SK-N-SH (cell line): ENCODE measurements around the gene FAM117B. TPM values are rescaled to one million over a fixed set of nuclear protein-coding genes. Genes with fewer than 3 reads are reported as not detected.

ENCODE experiments used
- CTCF ChIA-PET: fragments of 300-600, 350-600 bp; formaldehyde crosslinking; extraction: SDS; loops from one replicate; lab custom pipeline; 2021; lab: Yijun Ruan, JAX
- POLR2A ChIA-PET: fragments of 350-600 bp; sonication (Branson Sonifier 250); formaldehyde crosslinking; extraction: SDS; loops from one replicate; lab custom pipeline; 2020; ENCODE audit warnings: antibody characterized with exemption, inconsistent platforms; lab: Yijun Ruan, JAX
- DNase-seq: peaks from one replicate; pipeline ENCODE4 v3.0.0; 2012
- H2AFZ ChIP-seq: fragments of 200-600 bp; sonication (generic); 2 replicates; pipeline ENCODE4 v1.8.1; 2016; ENCODE audit warnings: antibody characterized with exemption, mild to moderate bottlenecking, low read depth
- H3F3A ChIP-seq: fragments of 200-600 bp; sonication (generic); replicated peaks from 2 replicates; pipeline ENCODE3; 2016; ENCODE audit warnings: antibody characterized with exemption, mild to moderate bottlenecking; ENCODE audit not compliant: insufficient read depth
- H3K27ac ChIP-seq, 2 experiments: fragments of 200-500 bp in 1 of 2; fragments of 200-600 bp in 1 of 2; sonication (Bioruptor generic) in 1 of 2; sonication (generic), shearing (Covaris generic) in 1 of 2; 2 replicates each; pipeline versions ENCODE4 v1.5.1 to v1.6.1; 2014 to 2016; ENCODE audit warnings: low read depth in 2 of 2, inconsistent platforms in 1 of 2, low read length in 1 of 2, mild to moderate bottlenecking in 1 of 2, mixed read lengths in 1 of 2
- H3K27me3 ChIP-seq: fragments of 200-600 bp; sonication (generic), shearing (Covaris generic); 2 replicates; pipeline ENCODE4 v1.6.1; 2016; ENCODE audit warnings: mixed run types; ENCODE audit not compliant: insufficient read depth
- H3K36me3 ChIP-seq, 2 experiments: fragments of 200-500 bp in 1 of 2; fragments of 200-600 bp in 1 of 2; sonication (Bioruptor generic) in 1 of 2; sonication (generic) in 1 of 2; replicated peaks in 1 of 2; 2 replicates each; pipeline versions ENCODE3 to v1.5.1; 2014 to 2016; ENCODE audit warnings: low read length in 1 of 2, mild to moderate bottlenecking in 1 of 2; ENCODE audit not compliant: insufficient read depth in 2 of 2, control insufficient read depth in 1 of 2
- H3K4me1 ChIP-seq, 2 experiments: fragments of 200-500 bp in 1 of 2; fragments of 200-600 bp in 1 of 2; sonication (Bioruptor generic) in 1 of 2; sonication (generic), shearing (Covaris generic) in 1 of 2; 2 replicates each; pipeline versions ENCODE4 v1.5.1 to v1.6.1; 2014 to 2016; ENCODE audit warnings: low read depth in 1 of 2, low read length in 1 of 2, mixed run types in 1 of 2; ENCODE audit not compliant: insufficient read depth in 2 of 2, control insufficient read depth in 1 of 2
- H3K4me2 ChIP-seq: fragments of 200-600 bp; sonication (generic), shearing (Covaris generic); 2 replicates; pipeline ENCODE4 v1.6.1; 2017; ENCODE audit warnings: mixed run types
- H3K4me3 ChIP-seq, 2 experiments: fragments of 200-500 bp in 1 of 2; fragments of 200-600 bp in 1 of 2; sonication (Bioruptor generic) in 1 of 2; sonication (generic), shearing (Covaris generic) in 1 of 2; 2 replicates each; pipeline versions ENCODE4 v1.5.1 to v1.8.1; 2014 to 2016; ENCODE audit warnings: low read depth in 2 of 2, inconsistent platforms in 1 of 2, low read length in 1 of 2, mild to moderate bottlenecking in 1 of 2, mixed read lengths in 1 of 2, moderate library complexity in 1 of 2
- H3K79me2 ChIP-seq: fragments of 200-600 bp; sonication (generic); 2 replicates; pipeline ENCODE4 v1.8.1; 2017; ENCODE audit warnings: mild to moderate bottlenecking; ENCODE audit not compliant: insufficient read depth
- H3K9ac ChIP-seq: fragments of 200-600 bp; sonication (generic); 2 replicates; pipeline ENCODE4 v1.6.1; 2017; ENCODE audit warnings: mixed run types
- H3K9me2 ChIP-seq: fragments of 200-600 bp; sonication (generic); 2 replicates; pipeline ENCODE4 v1.6.1; 2017; ENCODE audit warnings: mixed run types
- H3K9me3 ChIP-seq: fragments of 200-600 bp; sonication (generic); 2 replicates; pipeline ENCODE4 v1.6.1; 2017; ENCODE audit warnings: mixed run types, mild to moderate bottlenecking, moderate library complexity
- H4K20me1 ChIP-seq: fragments of 200-600 bp; sonication (generic); 2 replicates; pipeline ENCODE4 v1.6.1; 2017; ENCODE audit warnings: mild to moderate bottlenecking, mixed run types; ENCODE audit not compliant: insufficient read depth
- ELF1 ChIP-seq: IDR thresholded peaks from 2 replicates; pipeline ENCODE4 v1.4.0; 2012
- FOSL2 ChIP-seq: IDR thresholded peaks from 2 replicates; pipeline ENCODE4 v1.4.0; 2012; ENCODE audit warnings: low read depth, mild to moderate bottlenecking, moderate library complexity, borderline replicate concordance
- FOXM1 ChIP-seq: IDR thresholded peaks from 2 replicates; pipeline ENCODE4 v1.4.0; 2012; ENCODE audit warnings: low read depth, mild to moderate bottlenecking
- GATA2 ChIP-seq: sonication (generic); formaldehyde crosslinking; IDR thresholded peaks from 2 replicates; pipeline ENCODE4 v1.5.0; 2020; ENCODE audit warnings: mild to moderate bottlenecking, missing genetic modification reagents
- MXI1 ChIP-seq: IDR thresholded peaks from 2 replicates; pipeline ENCODE4 v1.6.1; 2012; ENCODE audit warnings: mild to moderate bottlenecking, low read depth, low read length, improper control_type of control experiment
- NFIC ChIP-seq: IDR thresholded peaks from 2 replicates; pipeline ENCODE4 v1.4.0; 2012; ENCODE audit warnings: borderline replicate concordance
- RCOR1 ChIP-seq: fragments of 150-350 bp; IDR thresholded peaks from 2 replicates; pipeline ENCODE4 v1.6.1; 2017; ENCODE audit warnings: antibody characterized with exemption, low read length
- RFX5 ChIP-seq: IDR thresholded peaks from 2 replicates; pipeline ENCODE4 v1.6.1; 2012; ENCODE audit warnings: mild to moderate bottlenecking, improper control_type of control experiment, low read length
- SIN3A ChIP-seq: IDR thresholded peaks from 2 replicates; pipeline ENCODE4 v1.6.1; 2012; ENCODE audit warnings: low read depth, mild to moderate bottlenecking, low read length, moderate library complexity, borderline replicate concordance
- TAF1 ChIP-seq: IDR thresholded peaks from 2 replicates; pipeline ENCODE4 v1.6.1; 2012; ENCODE audit warnings: low read depth, mild to moderate bottlenecking, low read length, moderate library complexity, borderline replicate concordance
- TCF12 ChIP-seq: IDR thresholded peaks from 2 replicates; pipeline ENCODE4 v1.4.0; 2012
- YY1 ChIP-seq: IDR thresholded peaks from 2 replicates; pipeline ENCODE4 v1.4.0; 2012; ENCODE audit warnings: low read depth, mild to moderate bottlenecking
- polyA plus RNA-seq, 3 experiments: library from polyadenylated mRNA; depleted of rRNA; stranded (reverse); fragments of >200 nt; gene quantifications; 2 replicates each; pipeline ENCODE4 v1.2.3, GENCODE V29; 2012
- TF ChIP-seq, protein P1 (sequence below): IDR thresholded peaks from 2 replicates; pipeline ENCODE4 v1.4.0; 2012; ENCODE audit warnings: low read depth, borderline replicate concordance
- TF ChIP-seq, protein P2 (sequence below): fragments of 150-350 bp; IDR thresholded peaks from 2 replicates; pipeline ENCODE4 v1.6.1; 2017; ENCODE audit warnings: antibody characterized with exemption, low read length, low read depth, borderline replicate concordance
- TF ChIP-seq, protein P3 (sequence below): fragments of 200-600 bp; sonication (generic); IDR thresholded peaks from 2 replicates; pipeline ENCODE4 v1.6.1; 2017; ENCODE audit warnings: antibody characterized with exemption, mild to moderate bottlenecking, moderate library complexity
- TF ChIP-seq, protein P4 (sequence below): IDR thresholded peaks from 2 replicates; pipeline ENCODE4 v1.4.0; 2012; ENCODE audit warnings: low read depth, borderline replicate concordance
- TF ChIP-seq, protein P5 (sequence below): IDR thresholded peaks from 2 replicates; pipeline ENCODE4 v1.6.1; 2012; ENCODE audit warnings: mild to moderate bottlenecking, low read depth, low read length, moderate library complexity

Gene FAM117B
- polyA plus RNA-seq, 1 of the 3 experiments (the other 2 are of a cell fraction) = 0.90 TPM

DNA sequence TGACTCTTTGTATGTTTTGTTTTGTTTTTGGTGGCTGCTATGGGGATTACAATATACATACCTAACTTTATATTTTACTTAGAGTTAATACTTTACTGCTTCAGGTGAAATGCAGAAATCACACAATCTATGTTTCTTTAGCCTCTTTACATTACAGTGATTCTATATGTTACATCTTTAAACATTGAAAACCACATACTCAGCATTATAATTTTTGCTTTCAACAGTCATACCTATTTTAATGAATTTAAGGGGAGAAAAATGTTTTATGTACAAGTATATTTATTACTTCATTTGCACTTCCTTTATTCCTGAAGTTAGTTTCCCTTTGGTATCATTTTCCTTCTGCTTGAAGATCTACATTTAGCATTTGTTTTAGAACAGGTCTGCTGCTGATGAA lies 23.1 kb downstream of the FAM117B start:
- no peak for DNase-seq
- H3K27me3 ChIP-seq = no peaks in the 10 kb centered on the region
- no peak overlapping the region for H3K9ac ChIP-seq
- no peaks in the 10 kb centered on the region for H3F3A ChIP-seq
- H4K20me1 ChIP-seq = no peaks in the 10 kb centered on the region
- H3K4me3 ChIP-seq = no peak overlapping the region
- H3K27ac ChIP-seq = no peak overlapping the region
- no peaks in the 10 kb centered on the region for H3K9me2 ChIP-seq
- TF ChIP-seq, protein P1, sequence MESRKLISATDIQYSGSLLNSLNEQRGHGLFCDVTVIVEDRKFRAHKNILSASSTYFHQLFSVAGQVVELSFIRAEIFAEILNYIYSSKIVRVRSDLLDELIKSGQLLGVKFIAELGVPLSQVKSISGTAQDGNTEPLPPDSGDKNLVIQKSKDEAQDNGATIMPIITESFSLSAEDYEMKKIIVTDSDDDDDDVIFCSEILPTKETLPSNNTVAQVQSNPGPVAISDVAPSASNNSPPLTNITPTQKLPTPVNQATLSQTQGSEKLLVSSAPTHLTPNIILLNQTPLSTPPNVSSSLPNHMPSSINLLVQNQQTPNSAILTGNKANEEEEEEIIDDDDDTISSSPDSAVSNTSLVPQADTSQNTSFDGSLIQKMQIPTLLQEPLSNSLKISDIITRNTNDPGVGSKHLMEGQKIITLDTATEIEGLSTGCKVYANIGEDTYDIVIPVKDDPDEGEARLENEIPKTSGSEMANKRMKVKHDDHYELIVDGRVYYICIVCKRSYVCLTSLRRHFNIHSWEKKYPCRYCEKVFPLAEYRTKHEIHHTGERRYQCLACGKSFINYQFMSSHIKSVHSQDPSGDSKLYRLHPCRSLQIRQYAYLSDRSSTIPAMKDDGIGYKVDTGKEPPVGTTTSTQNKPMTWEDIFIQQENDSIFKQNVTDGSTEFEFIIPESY = no peak
- TF ChIP-seq SIN3A (no peak), MXI1 (no peak), RFX5 (no peak), TAF1 (no peak), TCF12 (no peak), FOSL2 (no peak), NFIC (no peak), YY1 (no peak), FOXM1 (no peak), ELF1 (no peak), RCOR1 (no peak), GATA2 (CRISPR knock-in tag) (no peak)
- TF ChIP-seq, protein P2, sequence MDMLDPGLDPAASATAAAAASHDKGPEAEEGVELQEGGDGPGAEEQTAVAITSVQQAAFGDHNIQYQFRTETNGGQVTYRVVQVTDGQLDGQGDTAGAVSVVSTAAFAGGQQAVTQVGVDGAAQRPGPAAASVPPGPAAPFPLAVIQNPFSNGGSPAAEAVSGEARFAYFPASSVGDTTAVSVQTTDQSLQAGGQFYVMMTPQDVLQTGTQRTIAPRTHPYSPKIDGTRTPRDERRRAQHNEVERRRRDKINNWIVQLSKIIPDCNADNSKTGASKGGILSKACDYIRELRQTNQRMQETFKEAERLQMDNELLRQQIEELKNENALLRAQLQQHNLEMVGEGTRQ = no peak
- TF ChIP-seq, protein P3, sequence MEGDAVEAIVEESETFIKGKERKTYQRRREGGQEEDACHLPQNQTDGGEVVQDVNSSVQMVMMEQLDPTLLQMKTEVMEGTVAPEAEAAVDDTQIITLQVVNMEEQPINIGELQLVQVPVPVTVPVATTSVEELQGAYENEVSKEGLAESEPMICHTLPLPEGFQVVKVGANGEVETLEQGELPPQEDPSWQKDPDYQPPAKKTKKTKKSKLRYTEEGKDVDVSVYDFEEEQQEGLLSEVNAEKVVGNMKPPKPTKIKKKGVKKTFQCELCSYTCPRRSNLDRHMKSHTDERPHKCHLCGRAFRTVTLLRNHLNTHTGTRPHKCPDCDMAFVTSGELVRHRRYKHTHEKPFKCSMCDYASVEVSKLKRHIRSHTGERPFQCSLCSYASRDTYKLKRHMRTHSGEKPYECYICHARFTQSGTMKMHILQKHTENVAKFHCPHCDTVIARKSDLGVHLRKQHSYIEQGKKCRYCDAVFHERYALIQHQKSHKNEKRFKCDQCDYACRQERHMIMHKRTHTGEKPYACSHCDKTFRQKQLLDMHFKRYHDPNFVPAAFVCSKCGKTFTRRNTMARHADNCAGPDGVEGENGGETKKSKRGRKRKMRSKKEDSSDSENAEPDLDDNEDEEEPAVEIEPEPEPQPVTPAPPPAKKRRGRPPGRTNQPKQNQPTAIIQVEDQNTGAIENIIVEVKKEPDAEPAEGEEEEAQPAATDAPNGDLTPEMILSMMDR = no peak
- TF ChIP-seq, protein P4, sequence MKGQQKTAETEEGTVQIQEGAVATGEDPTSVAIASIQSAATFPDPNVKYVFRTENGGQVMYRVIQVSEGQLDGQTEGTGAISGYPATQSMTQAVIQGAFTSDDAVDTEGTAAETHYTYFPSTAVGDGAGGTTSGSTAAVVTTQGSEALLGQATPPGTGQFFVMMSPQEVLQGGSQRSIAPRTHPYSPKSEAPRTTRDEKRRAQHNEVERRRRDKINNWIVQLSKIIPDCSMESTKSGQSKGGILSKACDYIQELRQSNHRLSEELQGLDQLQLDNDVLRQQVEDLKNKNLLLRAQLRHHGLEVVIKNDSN = no peak
- TF ChIP-seq, protein P5, sequence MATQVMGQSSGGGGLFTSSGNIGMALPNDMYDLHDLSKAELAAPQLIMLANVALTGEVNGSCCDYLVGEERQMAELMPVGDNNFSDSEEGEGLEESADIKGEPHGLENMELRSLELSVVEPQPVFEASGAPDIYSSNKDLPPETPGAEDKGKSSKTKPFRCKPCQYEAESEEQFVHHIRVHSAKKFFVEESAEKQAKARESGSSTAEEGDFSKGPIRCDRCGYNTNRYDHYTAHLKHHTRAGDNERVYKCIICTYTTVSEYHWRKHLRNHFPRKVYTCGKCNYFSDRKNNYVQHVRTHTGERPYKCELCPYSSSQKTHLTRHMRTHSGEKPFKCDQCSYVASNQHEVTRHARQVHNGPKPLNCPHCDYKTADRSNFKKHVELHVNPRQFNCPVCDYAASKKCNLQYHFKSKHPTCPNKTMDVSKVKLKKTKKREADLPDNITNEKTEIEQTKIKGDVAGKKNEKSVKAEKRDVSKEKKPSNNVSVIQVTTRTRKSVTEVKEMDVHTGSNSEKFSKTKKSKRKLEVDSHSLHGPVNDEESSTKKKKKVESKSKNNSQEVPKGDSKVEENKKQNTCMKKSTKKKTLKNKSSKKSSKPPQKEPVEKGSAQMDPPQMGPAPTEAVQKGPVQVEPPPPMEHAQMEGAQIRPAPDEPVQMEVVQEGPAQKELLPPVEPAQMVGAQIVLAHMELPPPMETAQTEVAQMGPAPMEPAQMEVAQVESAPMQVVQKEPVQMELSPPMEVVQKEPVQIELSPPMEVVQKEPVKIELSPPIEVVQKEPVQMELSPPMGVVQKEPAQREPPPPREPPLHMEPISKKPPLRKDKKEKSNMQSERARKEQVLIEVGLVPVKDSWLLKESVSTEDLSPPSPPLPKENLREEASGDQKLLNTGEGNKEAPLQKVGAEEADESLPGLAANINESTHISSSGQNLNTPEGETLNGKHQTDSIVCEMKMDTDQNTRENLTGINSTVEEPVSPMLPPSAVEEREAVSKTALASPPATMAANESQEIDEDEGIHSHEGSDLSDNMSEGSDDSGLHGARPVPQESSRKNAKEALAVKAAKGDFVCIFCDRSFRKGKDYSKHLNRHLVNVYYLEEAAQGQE = no peak
- TF ChIP-seq, all 33 proteins: peak for 0
- H3K9me3 ChIP-seq = no peaks in the 10 kb centered on the region
- peaks cover 6% of the 10 kb centered on the region; the same call in 1 of the 2 replicates for H3K79me2 ChIP-seq
- ChIA-PET CTCF (no interaction called here), POLR2A (no interaction called here)
- H3K36me3 ChIP-seq = no peaks in the 10 kb centered on the region
- H2AFZ ChIP-seq = no peak overlapping the region
- no peak overlapping the region for H3K4me2 ChIP-seq
- H3K4me1 ChIP-seq = no peaks in the 10 kb centered on the region
